ENCODE measurements around the gene NEU1.
A peak's percentile ranks its signal among the peaks of the same experiment; 100 is the strongest.
"Not testable (repeated sequence)": the region's sequence is repeated elsewhere in the genome, so short reads cannot be mapped to it uniquely, and the experiment has no call there.

Gene NEU1

DNA sequence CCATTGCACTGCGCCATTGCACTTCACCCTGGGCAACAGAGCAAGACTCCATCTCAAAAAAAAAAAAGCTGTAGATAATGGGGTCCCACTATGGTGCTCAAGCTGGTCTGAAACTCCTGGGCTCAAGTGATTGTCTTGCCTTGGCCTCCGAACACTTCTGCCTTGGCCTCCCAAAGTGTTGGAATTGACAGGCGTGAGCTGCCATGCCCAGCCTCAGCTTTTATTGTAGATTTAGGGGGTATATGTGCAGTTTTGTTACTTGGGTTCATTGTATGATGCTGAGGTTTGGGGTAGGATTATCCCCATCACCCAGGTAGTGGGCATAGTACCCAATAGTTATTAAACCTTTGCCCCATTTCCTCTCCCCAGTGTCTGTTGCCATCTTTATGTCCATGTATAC is 23.7 kb downstream of the NEU1 start:
- no peak for DNase-seq (ENCODE audit: low spot score)

DNA sequence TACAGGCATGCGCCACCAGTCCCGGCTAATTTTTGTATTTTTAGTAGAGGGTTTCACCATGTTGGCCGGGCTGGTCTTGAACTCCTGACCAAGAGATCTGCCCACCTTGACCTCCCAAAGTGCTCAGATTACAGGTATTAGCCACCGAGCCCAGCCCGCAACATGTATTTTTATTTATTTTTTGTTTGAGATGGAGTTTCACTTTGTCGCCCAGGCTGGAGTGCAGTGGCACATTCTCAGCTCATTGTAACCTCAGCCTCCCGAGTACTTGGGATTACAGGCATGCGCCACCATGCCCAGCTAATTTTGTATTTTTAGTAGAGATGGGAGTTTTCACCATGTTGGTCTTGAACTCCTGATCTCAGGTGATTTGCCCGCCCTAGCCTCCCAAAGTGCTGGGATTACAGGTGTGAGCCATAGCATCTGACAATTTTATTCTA is 24.5 kb downstream of the NEU1 start:
- DNase-seq (ENCODE audit: low spot score): not testable (repeated sequence)

DNA sequence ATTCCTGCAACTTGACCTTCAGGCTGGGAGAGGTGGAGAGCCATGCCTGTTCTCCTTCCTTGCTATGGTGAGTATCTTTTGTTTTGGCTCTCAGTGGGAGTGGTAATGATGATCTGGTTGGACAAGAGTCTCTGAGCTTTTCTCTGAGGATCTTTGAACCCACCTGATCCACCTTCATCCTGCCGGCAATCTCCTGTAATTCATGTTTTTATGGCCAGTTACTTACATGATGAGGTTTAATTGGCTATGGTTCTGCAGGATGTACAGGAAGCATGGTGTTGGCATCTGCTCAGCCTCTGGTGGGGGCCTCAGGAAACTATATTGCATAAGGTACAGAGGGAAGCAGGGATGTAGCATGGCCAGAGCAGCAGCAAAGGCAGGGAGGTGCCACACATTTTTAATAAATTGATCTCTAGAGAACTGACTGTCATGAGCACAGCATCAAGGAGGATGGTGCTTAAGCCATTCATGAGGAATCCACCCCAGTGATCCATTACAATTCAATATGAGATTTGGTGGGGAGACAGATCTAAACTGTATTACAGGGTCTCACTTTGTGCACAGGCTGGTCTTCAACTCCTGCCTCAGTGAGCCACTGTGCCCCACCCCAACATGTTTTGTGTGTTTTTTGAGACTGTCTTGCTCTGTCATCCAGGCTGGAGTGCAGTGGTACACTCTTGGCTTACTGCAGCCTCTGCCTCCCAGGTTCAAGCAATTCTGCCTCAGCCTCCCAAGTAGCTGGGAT is 25.1 kb downstream of the NEU1 start:
- DNase-seq (ENCODE audit: low spot score): no peak

DNA sequence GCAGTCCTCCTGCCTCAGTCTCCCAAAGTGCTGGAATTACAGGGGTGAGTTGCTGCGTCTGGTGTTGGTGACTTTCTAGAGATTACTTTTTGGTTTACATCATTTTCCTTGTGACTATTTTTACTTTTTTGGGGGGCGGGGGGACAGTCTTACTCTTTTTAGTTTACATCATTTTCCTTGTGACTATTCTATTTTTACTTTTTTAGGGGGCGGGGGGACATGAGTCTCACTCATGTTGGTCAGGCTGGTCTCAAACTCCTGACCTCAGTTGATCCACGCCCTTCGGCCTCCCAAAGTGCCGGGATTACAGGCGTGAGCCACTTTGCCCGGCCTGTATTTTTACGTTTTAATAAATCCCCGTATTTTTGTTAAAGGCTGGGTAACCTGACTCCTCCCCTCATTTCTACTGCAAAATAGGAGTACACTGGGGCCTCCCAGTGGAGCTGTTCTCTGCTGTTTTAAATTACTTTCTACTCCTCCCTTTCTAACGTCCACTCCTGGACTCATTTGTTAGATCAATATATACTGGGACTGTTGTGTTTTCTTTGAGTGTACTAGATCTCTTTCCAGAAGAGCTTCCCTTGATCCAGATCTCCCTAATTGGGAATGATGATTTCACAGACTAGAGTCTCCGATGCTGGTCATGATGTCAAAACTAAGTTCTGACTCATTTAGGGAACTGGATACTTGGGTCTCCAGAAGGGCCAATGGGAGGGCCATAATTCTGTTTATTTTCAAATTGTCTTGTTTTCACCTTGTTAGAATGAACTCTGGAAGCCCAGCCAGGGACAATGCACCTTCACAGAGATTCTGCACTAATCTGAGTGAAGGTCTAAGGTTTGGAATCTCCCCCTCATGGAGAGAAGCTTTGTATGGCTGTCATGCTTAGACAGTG is 25.9 kb downstream of the NEU1 start:
- DNase-seq (ENCODE audit: low spot score): no peak

- DNase-seq (ENCODE audit: low spot score): no peak
These were observed 26.6 kb downstream of the NEU1 start for GRCh38 chr6:31836047-31836473.

- DNase-seq (ENCODE audit: low spot score): peak; percentile 87
These were observed 28.0 kb downstream of the NEU1 start for GRCh38 chr6:31834367-31835250.

- no peak for DNase-seq (ENCODE audit: low spot score)
These were observed 31.0 kb downstream of the NEU1 start for GRCh38 chr6:31831350-31832215.

- DNase-seq (ENCODE audit: low spot score): no peak
These were observed 31.7 kb downstream of the NEU1 start for GRCh38 chr6:31830886-31831335.

DNA sequence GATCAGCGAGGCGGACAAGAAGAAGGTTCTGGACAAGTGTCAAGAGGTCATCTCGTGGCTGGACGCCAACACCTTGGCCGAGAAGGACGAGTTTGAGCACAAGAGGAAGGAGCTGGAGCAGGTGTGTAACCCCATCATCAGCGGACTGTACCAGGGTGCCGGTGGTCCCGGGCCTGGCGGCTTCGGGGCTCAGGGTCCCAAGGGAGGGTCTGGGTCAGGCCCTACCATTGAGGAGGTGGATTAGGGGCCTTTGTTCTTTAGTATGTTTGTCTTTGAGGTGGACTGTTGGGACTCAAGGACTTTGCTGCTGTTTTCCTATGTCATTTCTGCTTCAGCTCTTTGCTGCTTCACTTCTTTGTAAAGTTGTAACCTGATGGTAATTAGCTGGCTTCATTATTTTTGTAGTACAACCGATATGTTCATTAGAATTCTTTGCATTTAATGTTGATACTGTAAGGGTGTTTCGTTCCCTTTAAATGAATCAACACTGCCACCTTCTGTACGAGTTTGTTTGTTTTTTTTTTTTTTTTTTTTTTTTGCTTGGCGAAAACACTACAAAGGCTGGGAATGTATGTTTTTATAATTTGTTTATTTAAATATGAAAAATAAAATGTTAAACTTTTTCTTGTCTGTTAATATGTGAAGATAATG is 32.9 kb downstream of the NEU1 start:
- DNase-seq (ENCODE audit: low spot score): no peak

GRCh38 chr6:31827286-31828079 is 35.1 kb downstream of the NEU1 start, which contains the start of gene HSPA1B:
TSS of gene HSPA1B (plus strand) at chr6:31827738. CDS start at chr6:31827951, 213 bp downstream.
- peak; percentile 96 for DNase-seq (ENCODE audit: low spot score)

- DNase-seq (ENCODE audit: low spot score): no peak
These were observed 35.8 kb downstream of the NEU1 start for GRCh38 chr6:31826793-31827285.

DNA sequence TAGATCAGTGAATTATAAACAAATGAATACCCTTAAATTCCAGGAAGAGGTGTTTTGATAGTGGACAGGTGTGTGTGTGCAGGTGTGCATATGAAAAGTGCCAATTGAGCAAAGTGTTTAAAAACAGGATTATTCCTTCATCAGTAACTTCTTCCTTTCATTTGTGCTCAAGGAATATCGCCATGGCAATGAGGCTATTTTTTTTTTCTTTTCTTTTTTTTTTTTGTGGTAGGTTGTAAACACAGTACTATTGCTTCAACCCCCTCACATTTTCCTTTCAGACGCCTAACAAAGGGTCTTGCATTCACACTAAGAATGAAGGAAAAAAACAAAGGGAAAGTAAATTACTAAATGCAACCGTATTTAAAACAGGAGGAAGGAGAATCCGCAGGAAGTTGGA is 37.1 kb downstream of the NEU1 start:
- no peak for DNase-seq (ENCODE audit: low spot score)

DNA sequence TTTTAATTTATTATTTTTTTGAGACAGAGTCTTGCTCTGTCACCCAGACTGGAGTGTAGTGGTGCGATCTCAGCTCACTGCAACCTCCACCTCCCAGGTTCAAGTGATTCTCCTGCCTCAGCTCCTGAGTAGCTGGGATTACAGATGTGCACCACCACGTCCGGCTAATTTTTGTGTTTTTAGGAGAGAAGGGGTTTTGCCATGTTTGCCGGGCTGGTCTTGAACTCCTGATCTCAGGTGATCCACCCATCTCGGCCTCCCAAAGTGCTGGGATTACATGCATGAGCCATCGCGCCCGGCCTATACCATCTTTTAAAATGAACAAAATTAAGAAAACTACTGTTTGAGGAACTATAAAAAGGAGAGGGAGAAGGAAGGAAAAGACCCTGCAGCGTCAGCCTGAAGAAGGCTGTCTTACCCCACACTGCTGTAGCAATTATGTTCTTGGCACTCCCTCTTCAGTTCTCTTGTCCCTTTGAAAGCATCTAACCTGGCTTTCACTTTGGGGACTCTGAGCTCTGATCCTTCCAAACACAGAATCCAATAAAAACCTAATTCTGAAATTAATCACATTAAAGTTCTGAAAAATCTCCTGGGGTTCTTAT is 38.9 kb downstream of the NEU1 start:
- not testable (repeated sequence) for DNase-seq (ENCODE audit: low spot score)

- DNase-seq (ENCODE audit: low spot score): no peak
These were observed 40.4 kb downstream of the NEU1 start for GRCh38 chr6:31822036-31822821.

GRCh38 chr6:31821301-31822035 is 41.2 kb downstream of the NEU1 start:
- DNase-seq (ENCODE audit: low spot score): no peak

DNA sequence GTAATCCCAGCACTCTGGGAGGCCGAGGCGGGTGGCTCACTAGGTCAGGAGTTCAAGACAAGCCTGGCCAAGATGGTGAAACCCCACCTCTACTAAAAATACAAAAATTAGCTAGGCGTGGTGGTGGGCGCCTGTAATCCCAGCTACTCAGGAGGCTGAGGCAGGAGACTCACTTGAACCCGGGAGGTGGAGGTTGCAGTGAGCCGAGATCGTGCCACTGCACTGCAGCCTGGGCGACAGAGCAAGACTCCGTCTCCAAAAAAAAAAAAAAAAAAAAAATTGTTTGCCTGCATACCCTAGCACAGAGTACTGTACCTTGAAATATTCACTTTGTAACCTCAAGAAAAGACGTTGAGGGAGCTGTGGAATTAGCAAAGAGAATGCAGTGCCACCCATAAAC is 42.2 kb downstream of the NEU1 start:
- DNase-seq (ENCODE audit: low spot score): not testable (repeated sequence)

- DNase-seq (ENCODE audit: low spot score): no peak
These were observed 42.7 kb downstream of the NEU1 start for GRCh38 chr6:31819871-31820299.
